Gastroesophageal sphincter (tissue), 4 donors: ENCODE measurements around the gene TMTC2. TPM values are rescaled to one million over a fixed set of nuclear protein-coding genes. Genes with fewer than 3 reads are reported as not detected.

Experiments used
- ATAC-seq: fragments of 150-250 bp; one replicate; pipeline ENCODE4 v1.9.1; 2016; ENCODE audit warnings: mild to moderate bottlenecking, moderate library complexity
- H3K27ac ChIP-seq, 4 donors: fragments of 200-600 bp; sonication (generic) in 3 of 4; 1 replicate in 3 of 4; 2 replicates in 1 of 4; pipeline ENCODE4 v1.5.1; 2016 to 2019
- H3K27me3 ChIP-seq: fragments of 200-600 bp; sonication (generic); one replicate; pipeline ENCODE4 v1.5.1; 2019
- H3K36me3 ChIP-seq, 2 donors: fragments of 200-600 bp; sonication (generic); one replicate each; pipeline ENCODE4 v1.5.1; 2019; ENCODE audit warnings: control low read depth in 1 of 2
- H3K4me1 ChIP-seq, 3 donors: fragments of 200-600 bp; sonication (generic); 1 replicate in 2 of 3; 2 replicates in 1 of 3; pipeline ENCODE4 v1.5.1; 2016 to 2019; ENCODE audit warnings: control low read depth in 2 of 3
- H3K4me3 ChIP-seq, 2 donors: fragments of 200-600 bp; sonication (generic); one replicate each; pipeline ENCODE4 v1.5.1; 2019; ENCODE audit warnings: mild to moderate bottlenecking in 1 of 2, moderate library complexity in 1 of 2
- H3K9me3 ChIP-seq, 3 donors: fragments of 200-600 bp; sonication (generic); one replicate each; pipeline ENCODE4 v1.5.1; 2017 to 2019; ENCODE audit warnings: control low read depth in 2 of 3
- EP300 ChIP-seq: sonication (generic); formaldehyde crosslinking; IDR thresholded peaks from one replicate; pipeline ENCODE4 v1.6.1; 2017; ENCODE audit warnings: antibody characterized with exemption, mild to moderate bottlenecking
- POLR2A ChIP-seq, 2 donors: fragments of 450-650 bp; IDR thresholded peaks; one replicate each; pipeline ENCODE4 v1.6.1; 2017; ENCODE audit warnings: antibody characterized with exemption in 2 of 2, mild to moderate bottlenecking in 2 of 2, moderate library complexity in 1 of 2
- POLR2AphosphoS5 ChIP-seq: sonication (generic); formaldehyde crosslinking; IDR thresholded peaks from one replicate; pipeline ENCODE4 v1.6.1; 2017; ENCODE audit warnings: antibody characterized with exemption
- WGBS, 2 donors: methylation state at CpG; one replicate each; pipeline ENCODE4 v1.1.5; 2018; ENCODE audit warnings: low coverage in 1 of 2; 5-methylcytosine and 5-hydroxymethylcytosine counted together
- total RNA-seq, 4 donors: library from RNA; depleted of rRNA; stranded (reverse); fragments of >200 nt; gene quantifications; one replicate each; pipeline ENCODE4 v1.1.0, GENCODE V29; 2016
- TF ChIP-seq, protein P1 (sequence below), 4 experiments: fragments of 200-600 bp in 2 of 4; fragments of 450-650 bp in 2 of 4; sonication (generic) in 1 of 4; IDR thresholded peaks; one replicate each; pipeline ENCODE4 v1.5.1; 2017 to 2019; ENCODE audit warnings: antibody characterized with exemption in 4 of 4, mild to moderate bottlenecking in 2 of 4, moderate library complexity in 2 of 4

The TMTC2 gene
- total RNA-seq, 4 donors from 2014 or later = 7.4 to 21.8 (median 16.0) TPM

DNA sequence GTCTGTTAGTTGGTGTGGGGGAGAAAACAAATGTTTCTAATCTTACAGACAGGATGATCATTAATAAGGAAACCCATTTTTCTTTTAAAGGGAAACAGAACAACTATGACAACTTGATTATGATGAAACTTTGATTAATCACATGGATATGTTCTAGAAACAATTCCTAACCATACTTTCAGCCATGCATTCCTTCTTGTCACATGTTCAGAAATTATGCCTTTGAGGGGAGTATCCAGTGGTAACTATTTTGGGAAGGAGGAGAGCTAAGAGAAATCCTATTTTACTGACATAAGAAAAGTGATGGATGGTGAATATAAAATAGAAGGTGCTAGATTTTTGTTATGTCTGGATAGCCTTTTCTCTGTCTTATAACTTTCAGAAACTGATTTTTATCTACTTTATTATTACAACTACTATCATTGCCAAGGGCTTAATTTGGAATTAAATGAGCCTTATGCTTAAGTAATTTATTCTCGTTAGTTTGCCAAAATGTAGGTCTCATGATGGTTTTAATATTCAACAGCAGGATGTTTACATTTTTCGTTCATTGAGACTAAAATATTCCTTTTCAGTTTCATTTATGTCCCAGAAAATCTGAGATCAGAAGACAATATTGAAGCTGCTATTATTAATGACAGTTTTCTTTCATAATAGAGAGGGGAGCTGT lies 200.1 kb downstream of the TMTC2 start:
- TF ChIP-seq EP300 = no peak
- no peak for TF ChIP-seq POLR2AphosphoS5
- TF ChIP-seq, protein P1, sequence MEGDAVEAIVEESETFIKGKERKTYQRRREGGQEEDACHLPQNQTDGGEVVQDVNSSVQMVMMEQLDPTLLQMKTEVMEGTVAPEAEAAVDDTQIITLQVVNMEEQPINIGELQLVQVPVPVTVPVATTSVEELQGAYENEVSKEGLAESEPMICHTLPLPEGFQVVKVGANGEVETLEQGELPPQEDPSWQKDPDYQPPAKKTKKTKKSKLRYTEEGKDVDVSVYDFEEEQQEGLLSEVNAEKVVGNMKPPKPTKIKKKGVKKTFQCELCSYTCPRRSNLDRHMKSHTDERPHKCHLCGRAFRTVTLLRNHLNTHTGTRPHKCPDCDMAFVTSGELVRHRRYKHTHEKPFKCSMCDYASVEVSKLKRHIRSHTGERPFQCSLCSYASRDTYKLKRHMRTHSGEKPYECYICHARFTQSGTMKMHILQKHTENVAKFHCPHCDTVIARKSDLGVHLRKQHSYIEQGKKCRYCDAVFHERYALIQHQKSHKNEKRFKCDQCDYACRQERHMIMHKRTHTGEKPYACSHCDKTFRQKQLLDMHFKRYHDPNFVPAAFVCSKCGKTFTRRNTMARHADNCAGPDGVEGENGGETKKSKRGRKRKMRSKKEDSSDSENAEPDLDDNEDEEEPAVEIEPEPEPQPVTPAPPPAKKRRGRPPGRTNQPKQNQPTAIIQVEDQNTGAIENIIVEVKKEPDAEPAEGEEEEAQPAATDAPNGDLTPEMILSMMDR (IDR thresholded peaks at IDR 0.05) = no peak
- TF ChIP-seq POLR2A (IDR thresholded peaks at IDR 0.05) = no peak
- Histone ChIP-seq H3K36me3 (no peaks in the 10 kb centered on the region), H3K9me3 (no peaks in the 10 kb centered on the region), H3K4me1 (peaks cover 0 to 4% (median 0%) of the 10 kb centered on the region in 3 donors), H3K27me3 (no peaks in the 10 kb centered on the region), H3K27ac (no peak overlapping the region), H3K4me3 (no peak overlapping the region)
- no peak for ATAC-seq
- 15 to 33% methylated on average over 2 of the region's 2 CpGs for WGBS, 2 donors

DNA sequence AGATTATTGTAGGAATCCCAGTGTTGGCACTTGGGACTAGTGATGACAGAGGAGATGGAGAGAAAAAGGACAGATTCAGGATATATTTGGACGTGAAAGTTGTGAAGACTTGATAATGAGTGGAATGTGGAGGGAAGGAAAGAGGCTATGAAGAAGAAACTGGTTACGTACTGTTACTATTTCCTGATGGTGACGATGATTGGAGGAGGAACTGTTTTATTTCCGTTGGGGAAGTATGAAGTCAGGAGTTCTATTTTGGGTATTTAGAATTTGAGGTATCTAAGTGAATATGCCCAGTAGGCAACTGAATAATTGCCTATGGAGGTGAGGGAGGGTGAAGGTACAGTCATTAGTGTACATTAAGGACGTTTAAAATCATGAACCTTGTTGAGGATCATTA lies 207.2 kb downstream of the TMTC2 start:
- Histone ChIP-seq H3K9me3 (no peaks in the 10 kb centered on the region), H3K27me3 (no peaks in the 10 kb centered on the region), H3K4me1 (no peaks in the 10 kb centered on the region), H3K4me3 (no peak overlapping the region), H3K27ac (no peak overlapping the region), H3K36me3 (no peaks in the 10 kb centered on the region)
- 59 to 66% methylated on average over 5 of the region's 5 CpGs for WGBS, 2 donors
- ATAC-seq = no peak
- TF ChIP-seq EP300 (no peak), POLR2AphosphoS5 (no peak), POLR2A (IDR thresholded peaks at IDR 0.05) (no peak)
- TF ChIP-seq, protein P1 (IDR thresholded peaks at IDR 0.05) = no peak

DNA sequence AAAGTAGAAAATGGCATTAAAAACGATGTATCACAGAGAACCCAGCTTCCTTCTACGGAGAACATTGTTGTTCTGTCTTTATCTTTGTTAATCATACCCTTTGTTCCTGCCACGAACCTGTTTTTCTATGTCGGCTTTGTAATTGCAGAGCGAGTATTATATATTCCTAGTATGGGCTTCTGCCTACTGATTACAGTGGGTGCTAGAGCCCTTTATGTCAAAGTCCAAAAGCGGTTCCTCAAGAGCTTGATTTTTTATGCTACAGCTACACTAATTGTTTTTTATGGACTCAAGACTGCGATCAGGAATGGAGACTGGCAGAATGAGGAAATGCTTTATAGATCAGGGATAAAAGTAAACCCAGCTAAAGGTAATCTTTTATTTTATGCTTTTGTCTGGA lies 209.6 kb downstream of the TMTC2 start:
- H3K4me1 ChIP-seq = no peaks in the 10 kb centered on the region
- TF ChIP-seq POLR2AphosphoS5 = no peak
- no peak for TF ChIP-seq POLR2A (IDR thresholded peaks at IDR 0.05)
- no peak for TF ChIP-seq EP300
- TF ChIP-seq, protein P1 (IDR thresholded peaks at IDR 0.05) = no peak
- no peaks in the 10 kb centered on the region for H3K9me3 ChIP-seq

DNA sequence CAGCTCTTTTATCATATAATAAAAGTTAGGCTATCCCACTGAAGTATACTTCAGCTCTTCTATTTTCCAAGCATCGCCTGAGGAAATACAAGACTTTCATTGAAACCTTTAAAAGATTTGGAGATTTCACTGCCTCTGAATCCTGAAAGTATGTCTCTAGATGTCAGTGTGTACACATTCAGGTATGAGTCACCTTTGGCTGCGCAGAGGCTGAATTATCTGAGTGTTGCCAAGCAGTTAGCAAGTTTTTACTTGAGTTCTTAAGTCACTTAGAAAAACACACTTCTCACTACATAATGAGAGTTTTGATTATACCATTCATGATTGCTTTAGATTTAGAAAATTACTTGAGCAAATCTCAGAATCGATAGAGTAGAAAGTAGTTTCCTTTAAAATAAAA lies 210.3 kb downstream of the TMTC2 start:
- H3K27me3 ChIP-seq = no peaks in the 10 kb centered on the region
- 58 to 82% methylated on average over 3 of the region's 3 CpGs for WGBS, 2 donors
- H3K36me3 ChIP-seq = no peaks in the 10 kb centered on the region
- H3K27ac ChIP-seq = no peak overlapping the region
- H3K9me3 ChIP-seq = no peaks in the 10 kb centered on the region
- H3K4me3 ChIP-seq = no peak overlapping the region
- TF ChIP-seq POLR2A (IDR thresholded peaks at IDR 0.05) (no peak), EP300 (no peak), POLR2AphosphoS5 (no peak)
- TF ChIP-seq, protein P1 (IDR thresholded peaks at IDR 0.05) = no peak
- H3K4me1 ChIP-seq = no peaks in the 10 kb centered on the region
- no peak for ATAC-seq

More for the DNA sequence above, 209.6 kb downstream of the TMTC2 start:
- Histone ChIP-seq H3K36me3 (no peaks in the 10 kb centered on the region), H3K4me3 (no peak overlapping the region), H3K27ac (no peak overlapping the region), H3K27me3 (no peaks in the 10 kb centered on the region)
- 83 to 91% methylated on average over 3 to 7 of the region's 7 CpGs for WGBS, 2 donors
- no peak for ATAC-seq

DNA sequence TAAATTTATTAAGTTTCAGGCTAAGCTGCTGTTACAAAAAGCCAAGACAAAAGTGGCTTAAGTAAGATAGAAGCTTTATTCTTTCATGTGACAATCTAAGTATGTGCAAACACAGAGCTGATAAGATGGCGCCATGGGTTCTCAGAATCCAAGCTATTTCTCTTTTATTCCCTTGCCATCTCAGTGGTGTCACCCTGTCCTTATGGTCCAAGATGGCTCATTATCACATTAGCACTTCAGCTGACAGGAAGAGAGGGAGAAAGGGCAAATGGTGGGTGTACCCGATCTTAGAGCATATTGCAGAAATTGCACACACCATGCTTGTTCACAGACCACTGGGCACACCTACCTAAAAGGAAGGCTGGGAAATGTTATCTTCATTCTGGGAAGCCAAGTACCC lies 211.7 kb downstream of the TMTC2 start:
- no peak for ATAC-seq
- no peak for TF ChIP-seq POLR2A (IDR thresholded peaks at IDR 0.05)
- TF ChIP-seq POLR2AphosphoS5 = no peak
- no peak for TF ChIP-seq EP300
- TF ChIP-seq, protein P1 (IDR thresholded peaks at IDR 0.05) = no peak
- no peaks in the 10 kb centered on the region for H3K36me3 ChIP-seq
- no peaks in the 10 kb centered on the region for H3K4me1 ChIP-seq
- H3K27me3 ChIP-seq = no peaks in the 10 kb centered on the region
- WGBS, 2 donors = 64 to 71% methylated on average over 2 of the region's 2 CpGs
- H3K27ac ChIP-seq = no peak overlapping the region
- H3K9me3 ChIP-seq = no peaks in the 10 kb centered on the region
- no peak overlapping the region for H3K4me3 ChIP-seq
